Liver (tissue), 3 donors: ENCODE results near the gene PRIM1.

Experiments
- EGR1 ChIP-seq, 2 donors: IDR thresholded peaks; 2 replicates each; pipeline ENCODE4 v1.6.1; 2016 to 2018; ENCODE audit warnings: antibody characterized with exemption in 2 of 2, low read depth in 2 of 2
- FOXA1 ChIP-seq: IDR thresholded peaks from 2 replicates; pipeline ENCODE4 v1.6.1; 2016; ENCODE audit warnings: antibody characterized with exemption
- GABPA ChIP-seq, 2 donors: IDR thresholded peaks in 1 of 2; conservative IDR thresholded peaks in 1 of 2; 2 replicates each; pipeline ENCODE4 v1.6.1; 2016; ENCODE audit warnings: antibody characterized with exemption in 2 of 2, mild to moderate bottlenecking in 1 of 2, moderate library complexity in 1 of 2
- TAF1 ChIP-seq: conservative IDR thresholded peaks from 2 replicates; pipeline ENCODE4 v1.6.1; 2016; ENCODE audit warnings: antibody characterized with exemption, mild to moderate bottlenecking
- TF ChIP-seq, protein P1 (sequence below): fragments of 150-350 bp; IDR thresholded peaks from 2 replicates; pipeline ENCODE4 v1.5.1; 2017; ENCODE audit warnings: improper control_type of control experiment, low read depth, low read length; ENCODE audit not compliant: missing input control
- TF ChIP-seq, protein P2 (sequence below): IDR thresholded peaks from 2 replicates; pipeline ENCODE4 v1.6.1; 2016; ENCODE audit warnings: antibody characterized with exemption
- donor health status: healthy.
- donor health status: healthy.

GRCh38 chr12:56785874-56786273 is 33.8 kb upstream of the PRIM1 start:
- TF ChIP-seq, protein P1, sequence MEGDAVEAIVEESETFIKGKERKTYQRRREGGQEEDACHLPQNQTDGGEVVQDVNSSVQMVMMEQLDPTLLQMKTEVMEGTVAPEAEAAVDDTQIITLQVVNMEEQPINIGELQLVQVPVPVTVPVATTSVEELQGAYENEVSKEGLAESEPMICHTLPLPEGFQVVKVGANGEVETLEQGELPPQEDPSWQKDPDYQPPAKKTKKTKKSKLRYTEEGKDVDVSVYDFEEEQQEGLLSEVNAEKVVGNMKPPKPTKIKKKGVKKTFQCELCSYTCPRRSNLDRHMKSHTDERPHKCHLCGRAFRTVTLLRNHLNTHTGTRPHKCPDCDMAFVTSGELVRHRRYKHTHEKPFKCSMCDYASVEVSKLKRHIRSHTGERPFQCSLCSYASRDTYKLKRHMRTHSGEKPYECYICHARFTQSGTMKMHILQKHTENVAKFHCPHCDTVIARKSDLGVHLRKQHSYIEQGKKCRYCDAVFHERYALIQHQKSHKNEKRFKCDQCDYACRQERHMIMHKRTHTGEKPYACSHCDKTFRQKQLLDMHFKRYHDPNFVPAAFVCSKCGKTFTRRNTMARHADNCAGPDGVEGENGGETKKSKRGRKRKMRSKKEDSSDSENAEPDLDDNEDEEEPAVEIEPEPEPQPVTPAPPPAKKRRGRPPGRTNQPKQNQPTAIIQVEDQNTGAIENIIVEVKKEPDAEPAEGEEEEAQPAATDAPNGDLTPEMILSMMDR, result no peak
- no peak for TF ChIP-seq TAF1
- TF ChIP-seq, protein P2, sequence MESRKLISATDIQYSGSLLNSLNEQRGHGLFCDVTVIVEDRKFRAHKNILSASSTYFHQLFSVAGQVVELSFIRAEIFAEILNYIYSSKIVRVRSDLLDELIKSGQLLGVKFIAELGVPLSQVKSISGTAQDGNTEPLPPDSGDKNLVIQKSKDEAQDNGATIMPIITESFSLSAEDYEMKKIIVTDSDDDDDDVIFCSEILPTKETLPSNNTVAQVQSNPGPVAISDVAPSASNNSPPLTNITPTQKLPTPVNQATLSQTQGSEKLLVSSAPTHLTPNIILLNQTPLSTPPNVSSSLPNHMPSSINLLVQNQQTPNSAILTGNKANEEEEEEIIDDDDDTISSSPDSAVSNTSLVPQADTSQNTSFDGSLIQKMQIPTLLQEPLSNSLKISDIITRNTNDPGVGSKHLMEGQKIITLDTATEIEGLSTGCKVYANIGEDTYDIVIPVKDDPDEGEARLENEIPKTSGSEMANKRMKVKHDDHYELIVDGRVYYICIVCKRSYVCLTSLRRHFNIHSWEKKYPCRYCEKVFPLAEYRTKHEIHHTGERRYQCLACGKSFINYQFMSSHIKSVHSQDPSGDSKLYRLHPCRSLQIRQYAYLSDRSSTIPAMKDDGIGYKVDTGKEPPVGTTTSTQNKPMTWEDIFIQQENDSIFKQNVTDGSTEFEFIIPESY, result no peak
- no peak for TF ChIP-seq EGR1 (IDR thresholded peaks at IDR 0.05; ENCODE audit: low read depth in 2 of 2)
- no peak for TF ChIP-seq GABPA (IDR thresholded peaks at IDR 0.05 in 1 of 2, conservative IDR thresholded peaks at IDR 0.05 in 1 of 2)
- TF ChIP-seq FOXA1, result no peak
